Subcutaneous abdominal adipose tissue (tissue), 5 donors: ENCODE data around the gene RPA3.

Experiments
- H3K27ac ChIP-seq: one replicate; pipeline ENCODE4 v1.7.0; 2013; ENCODE audit warnings: low read depth, mild to moderate bottlenecking, inconsistent platforms, low read length, moderate library complexity
- H3K27me3 ChIP-seq, 5 donors: one replicate each; pipeline ENCODE4 v1.7.0; 2013; ENCODE audit warnings: low read length in 5 of 5, inconsistent platforms in 1 of 5; ENCODE audit not compliant: control insufficient read depth in 5 of 5, insufficient read depth in 4 of 5
- H3K36me3 ChIP-seq, 5 donors: one replicate each; pipeline ENCODE4 v1.7.0; 2013; ENCODE audit warnings: low read length in 5 of 5; ENCODE audit not compliant: control insufficient read depth in 5 of 5, insufficient read depth in 5 of 5
- H3K4me1 ChIP-seq, 5 donors: one replicate each; pipeline ENCODE4 v1.7.0; 2013; ENCODE audit warnings: low read length in 5 of 5, mild to moderate bottlenecking in 3 of 5, moderate library complexity in 1 of 5; ENCODE audit not compliant: control insufficient read depth in 5 of 5, insufficient read depth in 5 of 5
- H3K4me3 ChIP-seq, 5 donors: one replicate each; pipeline ENCODE4 v1.7.0; 2013; ENCODE audit warnings: low read length in 5 of 5, low read depth in 1 of 5
- H3K9ac ChIP-seq, 5 donors: one replicate each; pipeline ENCODE4 v1.7.0; 2013; ENCODE audit warnings: low read length in 5 of 5, mild to moderate bottlenecking in 4 of 5, moderate library complexity in 3 of 5
- H3K9me3 ChIP-seq, 5 donors: one replicate each; pipeline ENCODE4 v1.7.0; 2013; ENCODE audit warnings: low read length in 5 of 5; ENCODE audit not compliant: control insufficient read depth in 5 of 5
- donor health status: healthy.
- donor health status: healthy.
- donor health status: healthy.
- donor health status: healthy.
- donor health status: healthy.

The RPA3 gene

GRCh38 chr7:7750571-7751242, 32.3 kb upstream of the RPA3 start:
- Histone ChIP-seq H3K27me3 (no peaks in the 10 kb centered on the region), H3K27ac (no peak overlapping the region), H3K36me3 (no peaks in the 10 kb centered on the region), H3K4me3 (no peak overlapping the region), H3K9me3 (no peaks in the 10 kb centered on the region), H3K9ac (peak overlapping the region in 1 of 5 donors; percentile 55), H3K4me1 (peaks cover 0 to 9% (median 5%) of the 10 kb centered on the region in 5 donors)

GRCh38 chr7:7746458-7746857, 28.1 kb upstream of the RPA3 start:
- peaks cover 0 to 8% (median 2%) of the 10 kb centered on the region in 5 donors for H3K4me1 ChIP-seq
- no peak overlapping the region for H3K4me3 ChIP-seq
- H3K9me3 ChIP-seq = no peaks in the 10 kb centered on the region
- H3K9ac ChIP-seq = no peak overlapping the region
- no peak overlapping the region for H3K27ac ChIP-seq
- H3K27me3 ChIP-seq = no peaks in the 10 kb centered on the region
- H3K36me3 ChIP-seq = no peaks in the 10 kb centered on the region

GRCh38 chr7:7745966-7746365, 27.6 kb upstream of the RPA3 start:
- Histone ChIP-seq H3K4me1 (peaks cover 0 to 3% (median 0%) of the 10 kb centered on the region in 5 donors), H3K36me3 (no peaks in the 10 kb centered on the region), H3K9me3 (no peaks in the 10 kb centered on the region), H3K4me3 (no peak overlapping the region), H3K27ac (no peak overlapping the region), H3K27me3 (no peaks in the 10 kb centered on the region), H3K9ac (no peak overlapping the region)

GRCh38 chr7:7745258-7745657, 26.9 kb upstream of the RPA3 start:
- Histone ChIP-seq H3K9me3 (no peaks in the 10 kb centered on the region), H3K4me1 (no peaks in the 10 kb centered on the region), H3K27ac (no peak overlapping the region), H3K9ac (no peak overlapping the region), H3K4me3 (no peak overlapping the region), H3K36me3 (no peaks in the 10 kb centered on the region), H3K27me3 (no peaks in the 10 kb centered on the region)

GRCh38 chr7:7742223-7742622, 23.8 kb upstream of the RPA3 start:
- H3K27ac ChIP-seq = no peak overlapping the region
- H3K9me3 ChIP-seq = no peaks in the 10 kb centered on the region
- no peak overlapping the region for H3K4me3 ChIP-seq
- no peaks in the 10 kb centered on the region for H3K27me3 ChIP-seq
- H3K4me1 ChIP-seq = no peaks in the 10 kb centered on the region
- no peak overlapping the region for H3K9ac ChIP-seq
- no peaks in the 10 kb centered on the region for H3K36me3 ChIP-seq

GRCh38 chr7:7740037-7740355, 21.6 kb upstream of the RPA3 start:
- H3K36me3 ChIP-seq = no peaks in the 10 kb centered on the region
- H3K4me1 ChIP-seq = no peaks in the 10 kb centered on the region
- no peak overlapping the region for H3K9ac ChIP-seq
- no peak overlapping the region for H3K27ac ChIP-seq
- H3K4me3 ChIP-seq = no peak overlapping the region
- no peaks in the 10 kb centered on the region for H3K27me3 ChIP-seq
- no peaks in the 10 kb centered on the region for H3K9me3 ChIP-seq

- Histone ChIP-seq H3K9me3 (no peaks in the 10 kb centered on the region), H3K9ac (no peak overlapping the region), H3K4me3 (no peak overlapping the region), H3K36me3 (no peaks in the 10 kb centered on the region), H3K27me3 (no peaks in the 10 kb centered on the region), H3K4me1 (no peaks in the 10 kb centered on the region), H3K27ac (no peak overlapping the region)
Observed at GRCh38 chr7:7739204-7740036, 21.0 kb upstream of the RPA3 start.

- no peaks in the 10 kb centered on the region for H3K4me1 ChIP-seq
- H3K27ac ChIP-seq = no peak overlapping the region
- no peak overlapping the region for H3K9ac ChIP-seq
- H3K9me3 ChIP-seq = no peaks in the 10 kb centered on the region
- H3K27me3 ChIP-seq = no peaks in the 10 kb centered on the region
- no peak overlapping the region for H3K4me3 ChIP-seq
- H3K36me3 ChIP-seq = no peaks in the 10 kb centered on the region
Observed at GRCh38 chr7:7738622-7739021, 20.2 kb upstream of the RPA3 start.

GRCh38 chr7:7738177-7738576, 19.8 kb upstream of the RPA3 start:
- Histone ChIP-seq H3K27me3 (no peaks in the 10 kb centered on the region), H3K9ac (no peak overlapping the region), H3K4me3 (no peak overlapping the region), H3K4me1 (no peaks in the 10 kb centered on the region), H3K9me3 (no peaks in the 10 kb centered on the region), H3K27ac (no peak overlapping the region), H3K36me3 (no peaks in the 10 kb centered on the region)

GRCh38 chr7:7737674-7738073, 19.3 kb upstream of the RPA3 start:
- peaks cover 0 to 4% (median 0%) of the 10 kb centered on the region in 5 donors for H3K4me1 ChIP-seq
- no peak overlapping the region for H3K4me3 ChIP-seq
- no peaks in the 10 kb centered on the region for H3K27me3 ChIP-seq
- no peaks in the 10 kb centered on the region for H3K9me3 ChIP-seq
- H3K36me3 ChIP-seq = no peaks in the 10 kb centered on the region
- H3K9ac ChIP-seq = no peak overlapping the region
- no peak overlapping the region for H3K27ac ChIP-seq
